T-cell (primary cell): ENCODE measurements around the gene TTC39C. TPM values are rescaled to one million over a fixed set of nuclear protein-coding genes. Genes with fewer than 3 reads are reported as not detected.
A peak's percentile ranks its signal among the peaks of the same experiment; 100 is the strongest.

ENCODE experiments used
- ATAC-seq, 4 experiments: fragments of 200-7000 bp in 3 of 4; fragments of 150-1000 bp in 1 of 4; cut with Tn5 transposase; replicated peaks in 1 of 4; 1 replicate in 3 of 4; 2 replicates in 1 of 4; pipeline ENCODE4 v1.10.0; 2021; ENCODE audit warnings: moderate library complexity in 3 of 4, mild to moderate bottlenecking in 2 of 4, moderate number of reproducible peaks in 1 of 4
- CTCF ChIA-PET, 2 donors: fragments of 300-600 bp; sonication (Branson Sonifier 250); formaldehyde crosslinking; loops; one replicate each; lab custom pipeline; 2022; ENCODE audit warnings: antibody characterized with exemption in 2 of 2; lab: Charles Lee
- POLR2A ChIA-PET, 2 donors: fragments of 300-600 bp; sonication (Branson Sonifier 250); formaldehyde crosslinking; loops; one replicate each; lab custom pipeline; 2022; ENCODE audit warnings: antibody characterized with exemption in 2 of 2; lab: Charles Lee
- DNase-seq, 35 experiments: peaks; one replicate each; pipeline versions ENCODE4 v3.0.0 to v3.0.0-alpha.2; 2013 to 2023
- H3K27ac ChIP-seq: one replicate; pipeline ENCODE4 v1.5.1; 2013; ENCODE audit warnings: low read length
- H3K27me3 ChIP-seq, 2 experiments: replicated peaks in 1 of 2; 1 replicate in 1 of 2; 2 replicates in 1 of 2; pipeline versions ENCODE4 v1.6.1 to v1.7.0; 2013; ENCODE audit warnings: low read length in 1 of 2, mixed read lengths in 1 of 2; ENCODE audit not compliant: control insufficient read depth in 2 of 2, insufficient read depth in 2 of 2; ENCODE audit errors: extremely low read depth in 1 of 2
- H3K36me3 ChIP-seq, 2 donors: 1 replicate in 1 of 2; 2 replicates in 1 of 2; pipeline versions ENCODE4 v1.6.1 to v1.7.0; 2013; ENCODE audit warnings: low read length in 1 of 2; ENCODE audit not compliant: control insufficient read depth in 2 of 2, insufficient read depth in 1 of 2; ENCODE audit errors: extremely low read depth in 1 of 2
- H3K4me1 ChIP-seq, 2 experiments: 1 replicate in 1 of 2; 2 replicates in 1 of 2; pipeline versions ENCODE4 v1.6.1 to v1.7.0; 2013; ENCODE audit warnings: low read length in 2 of 2, mixed read lengths in 1 of 2; ENCODE audit not compliant: insufficient read depth in 2 of 2, control insufficient read depth in 1 of 2; ENCODE audit errors: extremely low read depth in 1 of 2
- H3K4me3 ChIP-seq, 2 donors: 1 replicate in 1 of 2; 2 replicates in 1 of 2; pipeline versions ENCODE4 v1.5.1 to v1.7.0; 2013; ENCODE audit warnings: mild to moderate bottlenecking in 2 of 2, low read length in 1 of 2, moderate library complexity in 1 of 2; ENCODE audit not compliant: control insufficient read depth in 1 of 2; ENCODE audit errors: extremely low read depth in 1 of 2
- H3K9me3 ChIP-seq: 2 replicates; pipeline ENCODE4 v1.7.0; 2013
- H3K27ac Mint-ChIP-seq, 2 donors: one replicate each; pipeline ENCODE4 v1.8.0; 2020 to 2021; ENCODE audit warnings: mild to moderate bottlenecking in 2 of 2, mixed read lengths in 2 of 2
- H3K27me3 Mint-ChIP-seq, 2 donors: one replicate each; pipeline ENCODE4 v1.8.0; 2021 to 2022; ENCODE audit warnings: mixed read lengths in 2 of 2
- H3K36me3 Mint-ChIP-seq: one replicate; pipeline ENCODE4 v1.8.0; 2021; ENCODE audit warnings: mixed read lengths
- H3K4me1 Mint-ChIP-seq, 3 donors: one replicate each; pipeline ENCODE4 v1.8.0; 2020 to 2022; ENCODE audit warnings: mixed read lengths in 3 of 3, mild to moderate bottlenecking in 1 of 3
- H3K4me3 Mint-ChIP-seq, 3 donors: one replicate each; pipeline ENCODE4 v1.8.0; 2020 to 2022; ENCODE audit warnings: mild to moderate bottlenecking in 3 of 3, mixed read lengths in 3 of 3, moderate library complexity in 3 of 3
- H3K9me3 Mint-ChIP-seq, 3 donors: one replicate each; pipeline ENCODE4 v1.8.0; 2020 to 2022; ENCODE audit warnings: mixed read lengths in 3 of 3
- WGBS: methylation state at CpG from one replicate; pipeline ENCODE4 v1.1.5; 2013; ENCODE audit warnings: missing lambda C conversion rate; ENCODE audit not compliant: insufficient coverage; 5-methylcytosine and 5-hydroxymethylcytosine counted together
- total RNA-seq, 35 experiments: library from RNA in 6 of 35; stranded (reverse) in 6 of 35; fragments of 120-200 nt in 1 of 35; gene quantifications; one replicate each; pipeline versions ENCODE4 v1.2.1 to v1.2.4 and lab custom pipeline; 2013 to 2026

The TTC39C gene
- total RNA-seq, 5 donors from 2014 or later (not counting 1 experiment from before 2014, with no cell fraction given) = 123 to 151 (median 136) TPM

GRCh38 chr18:23977719-23978483, 36.7 kb upstream of the TTC39C start:
- CTCF ChIA-PET = interaction anchor here in 1 of 2 donors (0.6 kb wide), 1 partner anchor 9 kb away, joined by 3 read pairs; no protein-coding TSS in a partner anchor
- peaks cover 8% of the 10 kb centered on the region for H3K36me3 Mint-ChIP-seq
- Histone ChIP-seq H3K4me3 (no peak overlapping the region), H3K4me1 (peaks cover 10 to 19% of the 10 kb centered on the region in 2 experiments), H3K27me3 (no peaks in the 10 kb centered on the region), H3K27ac (peak overlapping the region; percentile 19), H3K36me3 (no peaks in the 10 kb centered on the region), H3K9me3 (no peaks in the 10 kb centered on the region)
- peak overlapping the region; percentile 61 to 76 for H3K27ac Mint-ChIP-seq
- POLR2A ChIA-PET = no interaction called here
- no CpG with 5 or more reads among the region's 1 CpG for WGBS
- peak overlapping the region in 2 of 3 donors; percentile 14 for H3K4me3 Mint-ChIP-seq
- ATAC-seq (peak; percentile 65 to 97 (median 80)), DNase-seq (peak in 15 of 35 experiments; percentile 9 to 62 (median 28))
- H3K27me3 Mint-ChIP-seq = no peaks in the 10 kb centered on the region
- peaks cover 46 to 74% (median 61%) of the 10 kb centered on the region in 3 donors for H3K4me1 Mint-ChIP-seq
- peaks cover 3 to 24% (median 12%) of the 10 kb centered on the region in 3 donors for H3K9me3 Mint-ChIP-seq

DNA sequence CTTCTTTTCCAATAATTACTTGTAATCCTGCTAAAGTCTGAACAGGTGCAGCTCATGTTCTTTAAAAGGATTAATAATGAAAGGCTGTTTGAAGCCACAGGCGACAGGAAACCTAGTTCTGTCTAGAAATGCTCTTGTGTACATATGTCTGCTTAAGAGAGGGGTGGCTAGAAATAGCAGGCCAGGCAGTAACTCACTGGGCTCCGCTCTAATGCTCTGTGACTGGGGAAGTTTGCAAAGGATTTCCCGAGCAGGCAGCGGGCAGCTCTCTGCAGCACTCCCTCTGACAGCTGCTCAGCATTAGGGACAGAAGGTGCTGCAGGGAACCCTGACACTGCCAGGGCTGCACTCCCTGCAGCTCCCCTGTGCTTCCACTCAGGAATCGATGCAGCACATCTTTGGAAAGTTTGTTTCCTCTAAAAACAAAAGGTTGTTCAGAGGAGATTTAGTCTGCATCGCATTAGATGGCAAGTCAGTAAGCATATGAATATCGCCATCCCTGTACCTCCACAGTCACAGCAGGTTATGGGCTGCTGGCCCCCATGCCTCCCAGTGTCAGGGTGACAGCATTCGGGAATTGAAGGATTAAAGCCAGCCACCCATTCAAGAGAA, 33.1 kb upstream of the TTC39C start:
- Mint-ChIP-seq H3K9me3 (peaks cover 3 to 11% (median 4%) of the 10 kb centered on the region in 3 donors), H3K4me1 (peaks cover 36 to 52% (median 47%) of the 10 kb centered on the region in 3 donors), H3K27ac (peak overlapping the region in 1 of 2 donors; percentile 23), H3K36me3 (peaks cover 10% of the 10 kb centered on the region), H3K4me3 (no peak overlapping the region), H3K27me3 (no peaks in the 10 kb centered on the region)
- no peaks in the 10 kb centered on the region for H3K27me3 ChIP-seq
- ATAC-seq (peak in 1 of 4 experiments; percentile 37), DNase-seq (no peak)
- WGBS = 68% methylated on average over 6 of the region's 8 CpGs
- H3K4me1 ChIP-seq = peaks cover 10 to 19% of the 10 kb centered on the region in 2 experiments
- no peaks in the 10 kb centered on the region for H3K9me3 ChIP-seq
- no peak overlapping the region for H3K4me3 ChIP-seq
- H3K27ac ChIP-seq = no peak overlapping the region
- ChIA-PET POLR2A (interaction anchor here in 1 of 2 donors (0.5 to 0.6 kb wide), 2 partner anchors 40 to 105 kb away, joined by 4 to 5 read pairs; no protein-coding TSS in a partner anchor), CTCF (no interaction called here)
- no peaks in the 10 kb centered on the region for H3K36me3 ChIP-seq

GRCh38 chr18:23982155-23983079, 32.1 kb upstream of the TTC39C start:
- Mint-ChIP-seq H3K4me1 (peaks cover 41 to 55% (median 48%) of the 10 kb centered on the region in 3 donors), H3K4me3 (no peak overlapping the region), H3K27ac (peak overlapping the region in 1 of 2 donors; percentile 23), H3K27me3 (no peaks in the 10 kb centered on the region), H3K9me3 (peaks cover 0 to 3% (median 0%) of the 10 kb centered on the region in 3 donors), H3K36me3 (peaks cover 12% of the 10 kb centered on the region)
- Histone ChIP-seq H3K27me3 (no peaks in the 10 kb centered on the region), H3K4me1 (peaks cover 10 to 19% of the 10 kb centered on the region in 2 experiments), H3K27ac (no peak overlapping the region), H3K4me3 (no peak overlapping the region), H3K36me3 (no peaks in the 10 kb centered on the region), H3K9me3 (no peaks in the 10 kb centered on the region)
- DNase-seq (no peak), ATAC-seq (no peak)
- ChIA-PET CTCF (interaction anchor here in 1 of 2 donors (0.6 kb wide), 1 partner anchor 61 kb away, joined by 6 read pairs; no protein-coding TSS in a partner anchor), POLR2A (interaction anchor here (0.5 to 0.6 kb wide), 2 partner anchors 36 to 39 kb away, joined by 3 to 5 read pairs; no protein-coding TSS in a partner anchor)
- WGBS = 90% methylated on average over 14 of the region's 17 CpGs

DNA sequence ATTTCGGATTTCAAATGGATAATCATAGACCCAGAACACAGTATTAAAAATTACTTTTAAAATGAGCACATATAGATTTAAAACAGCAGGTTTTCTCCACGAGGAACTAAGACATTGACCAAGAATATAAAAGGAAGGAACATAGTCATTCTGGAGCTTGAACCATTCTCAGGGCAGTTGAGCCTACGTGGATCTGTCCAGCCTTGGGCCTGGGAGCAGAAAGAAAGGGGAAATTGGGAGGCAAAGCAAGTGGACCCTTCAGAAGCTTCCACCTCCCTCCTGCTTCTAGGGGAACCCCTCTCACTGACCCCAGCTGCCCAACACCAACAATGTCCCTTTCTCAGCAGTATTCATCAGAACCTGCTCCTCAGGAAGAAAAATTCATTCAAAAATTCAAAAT, 31.4 kb upstream of the TTC39C start:
- DNase-seq (no peak), ATAC-seq (no peak)
- H3K27ac ChIP-seq = no peak overlapping the region
- no peak overlapping the region for H3K4me3 ChIP-seq
- Mint-ChIP-seq H3K27me3 (no peaks in the 10 kb centered on the region), H3K4me1 (peaks cover 40 to 55% (median 48%) of the 10 kb centered on the region in 3 donors), H3K36me3 (peaks cover 16% of the 10 kb centered on the region), H3K27ac (no peak overlapping the region), H3K9me3 (no peaks in the 10 kb centered on the region), H3K4me3 (no peak overlapping the region)
- H3K27me3 ChIP-seq = no peaks in the 10 kb centered on the region
- no peaks in the 10 kb centered on the region for H3K36me3 ChIP-seq
- ChIA-PET CTCF (no interaction called here), POLR2A (interaction anchor here in 1 of 2 donors (0.6 kb wide), 1 partner anchor 37 kb away, joined by 3 read pairs; no protein-coding TSS in a partner anchor)
- WGBS = no CpG with 5 or more reads among the region's 3 CpGs
- H3K9me3 ChIP-seq = no peaks in the 10 kb centered on the region
- H3K4me1 ChIP-seq = peaks cover 10 to 12% of the 10 kb centered on the region in 2 experiments

GRCh38 chr18:23986600-23987359, 27.8 kb upstream of the TTC39C start:
- Mint-ChIP-seq H3K27ac (peak overlapping the region; percentile 57 to 59), H3K4me3 (no peak overlapping the region), H3K27me3 (no peaks in the 10 kb centered on the region), H3K36me3 (peaks cover 24% of the 10 kb centered on the region), H3K9me3 (no peaks in the 10 kb centered on the region), H3K4me1 (peaks cover 51 to 67% (median 60%) of the 10 kb centered on the region in 3 donors)
- Histone ChIP-seq H3K27ac (no peak overlapping the region), H3K4me1 (peaks cover 1 to 3% of the 10 kb centered on the region in 2 experiments), H3K9me3 (no peaks in the 10 kb centered on the region), H3K4me3 (no peak overlapping the region), H3K36me3 (no peaks in the 10 kb centered on the region), H3K27me3 (no peaks in the 10 kb centered on the region)
- DNase-seq (no peak), ATAC-seq (no peak)
- CTCF ChIA-PET = no interaction called here
- POLR2A ChIA-PET = no interaction called here
